GF-D8 (cell line): ENCODE results near the gene DMXL2.
A peak's percentile ranks its signal among the peaks of the same experiment; 100 is the strongest.
"Not testable (repeated sequence)": the region's sequence is repeated elsewhere in the genome, so short reads cannot be mapped to it uniquely, and the experiment has no call there.

Experiments
- DNase-seq: peaks from one replicate; lab custom pipeline; 2025; lab: John Stamatoyannopoulos, UW

DMXL2 gene, protein sequence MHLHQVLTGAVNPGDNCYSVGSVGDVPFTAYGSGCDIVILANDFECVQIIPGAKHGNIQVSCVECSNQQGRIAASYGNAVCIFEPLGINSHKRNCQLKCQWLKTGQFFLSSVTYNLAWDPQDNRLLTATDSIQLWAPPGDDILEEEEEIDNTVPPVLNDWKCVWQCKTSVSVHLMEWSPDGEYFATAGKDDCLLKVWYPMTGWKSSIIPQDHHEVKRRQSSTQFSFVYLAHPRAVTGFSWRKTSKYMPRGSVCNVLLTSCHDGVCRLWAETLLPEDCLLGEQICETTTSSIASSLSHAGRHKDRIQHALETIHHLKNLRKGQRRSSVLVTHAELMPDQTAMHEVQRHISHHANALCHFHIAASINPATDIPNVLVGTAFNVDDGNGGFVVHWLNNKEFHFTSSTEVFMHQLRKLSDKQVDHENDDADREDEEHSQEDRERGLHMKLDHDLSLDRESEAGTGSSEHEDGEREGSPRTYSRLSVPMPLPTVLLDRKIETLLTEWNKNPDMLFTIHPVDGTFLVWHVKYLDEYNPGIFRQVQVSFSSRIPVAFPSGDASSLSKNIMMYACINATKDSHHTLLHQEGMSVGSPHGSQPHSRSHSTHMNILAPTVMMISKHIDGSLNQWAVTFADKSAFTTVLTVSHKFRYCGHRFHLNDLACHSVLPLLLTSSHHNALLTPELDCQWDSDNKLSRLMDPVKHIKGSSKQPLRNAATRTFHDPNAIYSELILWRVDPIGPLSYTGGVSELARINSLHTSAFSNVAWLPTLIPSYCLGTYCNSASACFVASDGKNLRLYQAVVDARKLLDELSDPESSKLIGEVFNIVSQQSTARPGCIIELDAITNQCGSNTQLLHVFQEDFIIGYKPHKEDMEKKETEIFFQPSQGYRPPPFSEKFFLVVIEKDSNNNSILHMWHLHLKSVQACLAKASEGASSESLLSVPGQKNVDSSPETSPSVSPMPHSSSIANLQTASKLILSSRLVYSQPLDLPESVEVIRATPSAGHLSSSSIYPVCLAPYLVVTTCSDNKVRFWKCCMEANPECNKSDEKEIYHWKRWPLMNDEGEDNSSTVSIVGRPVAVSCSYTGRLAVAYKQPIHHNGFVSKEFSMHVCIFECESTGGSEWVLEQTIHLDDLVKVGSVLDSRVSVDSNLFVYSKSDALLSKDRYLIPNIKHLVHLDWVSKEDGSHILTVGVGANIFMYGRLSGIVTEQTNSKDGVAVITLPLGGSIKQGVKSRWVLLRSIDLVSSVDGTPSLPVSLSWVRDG (N-terminal part only)

DNA sequence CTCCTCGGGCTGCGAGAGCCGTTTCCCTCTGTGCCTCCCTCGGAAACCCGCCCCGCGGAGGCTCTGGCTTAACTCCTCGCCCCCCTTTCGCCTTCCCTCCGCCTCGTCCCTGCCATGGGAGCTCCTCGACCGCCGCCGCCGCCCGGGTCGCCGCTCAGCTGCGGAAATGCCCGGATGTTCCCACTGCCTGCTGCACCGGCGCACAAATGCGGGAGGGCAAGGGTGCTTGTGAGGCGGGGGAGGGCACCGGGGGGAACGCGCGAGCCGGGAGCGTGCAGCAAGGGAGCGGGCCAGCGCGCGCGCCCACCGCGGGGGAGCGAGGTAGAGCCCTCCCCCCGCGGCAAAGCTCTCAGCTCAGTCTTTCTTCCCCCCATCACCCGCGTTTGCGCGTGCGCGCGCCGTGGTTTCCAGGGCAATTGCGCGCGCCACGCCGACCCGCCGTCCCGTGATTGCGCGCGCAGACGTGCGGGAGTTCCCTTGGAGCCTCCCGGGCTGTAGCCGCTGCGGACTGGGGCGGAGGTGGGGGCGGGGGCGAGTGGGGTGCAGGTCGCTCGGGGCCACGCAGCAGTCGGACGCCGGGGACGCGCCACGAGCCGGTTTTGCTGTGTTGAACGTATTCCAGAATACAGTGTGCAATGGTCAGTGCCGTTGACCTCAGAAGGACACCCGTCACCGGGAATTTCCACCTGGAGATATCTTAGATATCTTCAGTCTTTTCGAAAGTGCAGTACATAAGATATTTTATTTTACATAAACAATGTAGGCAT is at the start of gene DMXL2:
TSS of gene DMXL2 (minus strand) at position 168 of the 767 bp plus-strand sequence. CDS start 226 bp downstream, outside the sequence.
- peak; percentile 52 for DNase-seq

DNA sequence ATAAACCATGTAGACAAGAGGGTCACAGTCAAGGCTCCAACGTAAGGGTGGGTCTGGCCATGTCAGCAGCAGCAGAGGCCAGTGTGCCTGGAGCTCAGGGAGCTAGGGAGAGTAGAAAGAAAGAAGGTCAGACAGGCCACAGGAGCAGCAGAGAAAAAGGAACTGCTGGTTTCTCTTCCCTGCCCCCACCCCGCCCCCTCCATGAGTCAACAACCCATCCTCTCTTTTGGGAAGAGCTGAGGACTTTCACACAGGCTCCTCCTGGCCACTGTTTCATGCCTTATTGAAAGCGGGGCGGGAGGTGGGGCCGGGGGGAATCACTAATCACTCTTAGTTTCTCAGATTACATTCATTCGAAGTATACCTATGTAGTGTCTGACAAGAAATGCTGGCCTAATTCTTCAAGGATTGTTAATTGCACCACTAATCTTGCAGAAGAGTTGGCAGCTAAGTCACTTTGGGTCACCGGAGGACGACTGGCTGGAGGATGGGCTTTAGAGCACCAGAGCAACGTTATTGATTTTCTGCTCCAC is 49.6 kb upstream of the DMXL2 start:
- DNase-seq = no peak

DNA sequence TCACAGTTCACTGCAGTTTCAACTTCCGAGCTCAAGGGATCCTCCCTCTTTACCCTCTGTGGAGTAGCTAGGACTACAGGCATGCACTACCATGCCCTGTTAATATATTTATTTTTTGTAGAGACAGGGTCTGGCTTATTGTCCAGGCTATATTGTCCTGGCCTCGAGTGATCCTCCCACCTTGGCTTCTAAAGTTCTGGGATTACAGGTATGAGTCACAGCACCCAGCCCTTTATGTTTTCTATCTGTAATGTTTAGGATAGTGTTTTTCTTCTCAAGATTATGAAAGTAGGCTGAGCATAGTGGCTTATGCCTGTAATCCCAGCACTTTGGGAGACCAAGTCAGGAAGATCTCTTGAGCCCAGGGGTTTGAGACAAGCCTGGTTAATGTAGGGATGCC is 46.8 kb upstream of the DMXL2 start:
- DNase-seq = no peak

DNA sequence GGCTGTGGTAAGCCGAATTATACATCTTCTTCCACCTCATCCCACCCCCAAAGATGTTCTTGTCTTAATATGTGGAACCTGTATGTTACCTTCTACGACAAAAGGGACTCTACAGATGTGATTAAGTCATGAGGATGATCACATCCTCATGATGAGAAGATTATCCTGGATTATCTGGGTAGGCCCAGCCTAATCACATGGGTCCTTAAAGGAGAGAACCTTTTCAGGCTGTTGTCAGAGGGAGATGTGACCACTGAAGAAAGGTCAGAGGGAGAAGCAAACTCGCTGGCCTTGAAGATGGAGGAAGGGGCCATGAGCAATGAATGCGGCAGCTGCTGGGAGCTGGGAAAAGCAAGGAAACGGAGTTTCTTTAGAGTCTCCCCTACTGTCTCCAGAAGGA is 45.9 kb upstream of the DMXL2 start:
- DNase-seq = no peak

- no peak for DNase-seq
Observed at GRCh38 chr15:51667478-51667877, 44.9 kb upstream of the DMXL2 start.

DNA sequence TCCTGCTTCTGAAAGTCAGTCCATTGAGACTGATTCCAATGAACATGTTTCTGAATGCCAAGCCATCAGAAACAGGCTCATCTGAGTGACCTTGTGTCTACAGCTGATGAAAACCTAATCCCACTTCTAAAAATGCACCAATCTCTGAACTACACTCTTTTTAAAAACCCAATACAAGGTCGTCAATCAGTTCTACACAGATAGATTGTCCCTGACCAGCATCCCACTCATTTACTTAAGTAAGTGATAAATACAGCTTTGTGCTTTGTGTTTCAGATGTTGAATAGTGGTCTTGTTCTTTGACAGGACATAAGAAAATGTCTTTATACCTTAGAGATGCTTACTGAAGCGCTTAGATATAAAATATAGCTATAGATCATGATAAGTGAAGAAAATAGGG is 38.5 kb upstream of the DMXL2 start:
- no peak for DNase-seq

- no peak for DNase-seq
Observed at GRCh38 chr15:51658664-51659063, 36.1 kb upstream of the DMXL2 start.

DNA sequence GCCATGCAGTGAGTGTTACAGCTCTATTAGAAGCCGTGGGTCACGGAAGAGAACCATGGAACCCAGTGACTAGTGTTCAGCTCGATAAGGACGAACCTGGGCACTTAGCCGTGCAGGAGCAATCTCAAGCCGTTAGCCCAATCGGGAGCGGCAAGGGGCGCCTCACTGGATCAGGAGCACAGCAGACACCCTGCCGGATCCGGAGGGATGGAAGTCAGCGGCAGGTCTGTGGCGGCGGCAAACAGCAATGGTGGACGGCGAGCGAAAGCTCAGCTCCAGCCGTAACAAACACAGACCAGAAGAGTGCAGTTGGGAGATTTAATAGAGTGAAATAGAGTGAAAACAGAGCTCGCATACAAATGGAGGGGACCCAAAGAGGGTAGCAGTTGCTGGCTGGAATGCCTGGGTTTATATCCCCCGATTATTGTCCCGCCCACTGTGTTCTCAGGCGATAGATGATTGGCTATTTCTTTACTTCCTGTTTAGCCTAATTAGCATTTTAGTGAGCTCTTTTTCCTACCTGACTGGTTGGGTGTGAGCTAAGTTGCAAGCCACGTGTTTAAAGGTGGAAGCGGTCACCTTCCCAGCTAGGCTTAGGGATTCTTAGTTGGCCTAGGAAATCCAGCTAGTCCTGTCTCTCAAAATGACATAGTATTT is 33.0 kb upstream of the DMXL2 start:
- not testable (repeated sequence) for DNase-seq

GRCh38 chr15:51652084-51652668 is 29.6 kb upstream of the DMXL2 start:
- DNase-seq = no peak

- DNase-seq = peak; percentile 37
Observed at GRCh38 chr15:51649659-51650521, 27.3 kb upstream of the DMXL2 start.

DNA sequence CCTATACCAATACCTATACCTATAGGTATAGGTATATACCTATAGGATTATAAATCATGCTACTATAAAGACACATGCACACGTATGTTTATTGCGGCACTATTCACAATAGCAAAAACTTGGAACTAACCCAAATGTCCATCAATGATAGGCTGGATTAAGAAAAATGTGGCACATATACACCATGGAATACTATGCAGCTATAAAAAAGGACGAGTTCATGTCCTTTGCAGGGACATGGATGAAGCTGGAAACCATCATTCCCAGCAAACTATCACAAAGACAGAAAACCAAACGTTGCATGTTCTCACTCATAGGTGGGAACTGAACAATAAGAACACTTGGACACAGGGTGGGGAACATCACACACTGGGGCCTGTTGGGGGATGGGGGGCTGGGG is 26.1 kb upstream of the DMXL2 start:
- DNase-seq = not testable (repeated sequence)

DNA sequence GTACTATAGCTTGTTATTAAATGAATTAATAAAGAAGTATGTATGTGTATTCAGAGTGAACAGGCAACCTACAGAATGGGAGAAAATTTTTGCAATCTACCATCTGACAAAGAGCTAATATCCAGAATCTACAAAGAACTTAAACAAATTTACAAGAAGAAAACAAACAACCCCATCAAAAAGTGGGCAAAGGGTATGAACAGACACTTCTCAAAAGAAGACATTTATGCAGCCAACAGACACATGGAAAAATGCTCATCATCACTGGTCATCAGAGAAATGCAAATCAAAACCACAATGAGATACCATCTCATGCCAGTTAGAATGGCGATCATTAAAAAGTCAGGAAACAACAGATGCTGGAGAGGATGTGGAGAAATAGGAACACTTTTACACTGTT is 25.5 kb upstream of the DMXL2 start:
- not testable (repeated sequence) for DNase-seq

GRCh38 chr15:51647128-51647562 is 24.6 kb upstream of the DMXL2 start:
- DNase-seq = peak; percentile 67

- no peak for DNase-seq
Observed at GRCh38 chr15:51642696-51643095, 20.1 kb upstream of the DMXL2 start.

- no peak for DNase-seq
Observed at GRCh38 chr15:51641490-51642130, 19.0 kb upstream of the DMXL2 start.

DNA sequence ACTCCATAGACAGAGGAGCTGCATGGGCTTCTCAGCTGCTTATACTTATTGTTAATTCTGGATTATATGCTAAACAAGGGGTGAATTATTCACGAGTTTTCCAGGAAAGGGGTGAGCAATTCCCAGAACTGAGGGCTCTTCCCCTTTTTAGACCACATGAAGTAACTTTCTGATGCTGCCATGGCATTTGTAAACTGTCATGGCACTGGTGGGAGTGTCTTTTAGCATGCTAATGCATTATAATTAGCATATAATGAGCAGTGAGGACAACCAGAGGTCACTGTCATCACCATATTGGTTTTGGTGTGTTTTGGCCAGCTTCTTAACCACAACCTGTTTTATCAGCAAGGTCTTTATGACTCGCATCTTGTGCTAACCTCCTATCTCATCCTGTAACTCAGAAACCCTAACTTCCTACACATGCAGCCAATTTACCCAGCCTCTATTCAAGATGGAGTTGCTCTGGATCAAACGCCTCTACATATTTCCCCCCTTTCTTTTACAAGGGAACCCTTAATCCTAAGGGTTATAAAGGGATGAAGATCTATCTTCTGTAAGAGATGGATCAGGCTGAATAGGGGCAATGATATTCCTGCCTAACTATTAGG is 12.1 kb upstream of the DMXL2 start:
- DNase-seq = peak; percentile 47

DNA sequence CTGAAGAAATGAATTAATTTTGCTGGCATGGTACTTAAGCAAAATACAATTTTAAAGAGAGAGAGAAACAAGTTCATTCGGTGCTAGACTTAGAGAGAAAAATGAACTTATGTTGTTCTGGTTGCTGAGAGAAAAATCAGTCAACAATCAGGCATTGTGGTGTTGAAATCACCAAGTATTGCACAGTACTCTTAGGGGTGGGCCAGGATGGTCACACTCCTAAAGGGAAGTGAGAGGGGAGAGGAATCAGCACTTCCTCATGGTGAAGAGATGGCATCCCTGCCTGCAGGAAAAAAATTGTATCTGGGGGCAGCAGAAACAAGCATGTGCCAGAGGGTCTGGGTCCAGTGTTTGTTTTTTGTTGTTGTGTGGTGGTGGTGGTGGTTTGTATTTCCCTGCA is 7.0 kb upstream of the DMXL2 start:
- DNase-seq = peak; percentile 67

GRCh38 chr15:51625236-51625635 is 2.7 kb upstream of the DMXL2 start:
- DNase-seq = no peak
